GM21825 (cell line): ENCODE measurements around the gene ITIH2.
"Not testable (repeated sequence)": the region's sequence is repeated elsewhere in the genome, so short reads cannot be mapped to it uniquely, and the experiment has no call there.

Experiments
- ATAC-seq: cut with Tn5 transposase; IDR thresholded peaks from one replicate; pipeline ENCODE4 v1.9.1; 2021; ENCODE audit warnings: mild to moderate bottlenecking, moderate library complexity; ENCODE audit not compliant: unreplicated experiment

Gene ITIH2

GRCh38 chr10:7703140-7703539 is at the start of gene ITIH2:
Gene ITIH2 (plus strand): TSS chr10:7703316. CDS start chr10:7703435, 119 bp downstream.
- no peak for ATAC-seq

- ATAC-seq, result not testable (repeated sequence)
Measured at GRCh38 chr10:7657079-7657478, 46.0 kb upstream of the ITIH2 start.

- ATAC-seq, result no peak
Measured at GRCh38 chr10:7657552-7657951, 45.6 kb upstream of the ITIH2 start.

GRCh38 chr10:7659560-7659959 is 43.6 kb upstream of the ITIH2 start:
- ATAC-seq, result no peak

DNA sequence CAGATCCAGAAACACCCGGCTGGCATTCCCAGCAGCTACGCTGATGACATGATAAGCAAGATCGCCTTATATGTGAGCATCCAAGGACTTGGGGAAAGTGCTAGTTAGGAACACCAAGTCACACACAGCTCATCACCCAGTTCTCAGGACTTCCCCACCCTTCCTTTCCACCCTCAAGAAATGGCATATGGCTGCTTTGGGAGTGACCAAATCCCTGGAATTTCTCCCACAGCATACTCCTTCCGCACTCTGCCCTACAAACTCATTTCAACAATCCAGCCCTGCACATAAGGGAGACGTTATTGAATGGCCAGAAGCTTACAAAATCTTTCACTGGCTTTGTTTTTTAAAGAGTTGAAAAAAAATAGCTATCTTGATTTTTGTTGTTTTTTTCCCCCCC is 40.6 kb upstream of the ITIH2 start:
- no peak for ATAC-seq

- ATAC-seq, result no peak
Measured at GRCh38 chr10:7664707-7665106, 38.4 kb upstream of the ITIH2 start.

DNA sequence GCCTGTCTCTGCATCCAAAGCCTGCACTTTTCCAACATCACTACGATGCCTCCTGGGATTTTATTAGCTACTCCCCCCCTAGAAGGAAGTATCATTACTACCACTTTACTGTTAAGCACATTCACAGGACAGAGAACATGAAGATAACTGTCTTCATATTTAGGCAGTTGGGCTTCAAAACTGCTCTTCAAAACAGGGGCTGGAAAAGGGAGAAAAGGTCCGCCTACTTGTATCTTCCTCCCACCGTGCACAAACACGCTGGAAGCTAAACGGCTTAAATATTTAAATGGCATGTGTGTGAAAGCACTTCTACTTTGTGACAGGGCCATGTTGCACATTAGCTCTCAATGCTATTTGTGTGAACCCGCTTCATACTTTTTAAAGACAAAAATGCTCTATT is 37.3 kb upstream of the ITIH2 start:
- ATAC-seq, result no peak

GRCh38 chr10:7666253-7667023 is 36.7 kb upstream of the ITIH2 start, which contains the start of gene ITIH5:
Gene ITIH5 (minus strand): TSS chr10:7666966. CDS start chr10:7666892, 74 bp downstream.
- ATAC-seq, result no peak

DNA sequence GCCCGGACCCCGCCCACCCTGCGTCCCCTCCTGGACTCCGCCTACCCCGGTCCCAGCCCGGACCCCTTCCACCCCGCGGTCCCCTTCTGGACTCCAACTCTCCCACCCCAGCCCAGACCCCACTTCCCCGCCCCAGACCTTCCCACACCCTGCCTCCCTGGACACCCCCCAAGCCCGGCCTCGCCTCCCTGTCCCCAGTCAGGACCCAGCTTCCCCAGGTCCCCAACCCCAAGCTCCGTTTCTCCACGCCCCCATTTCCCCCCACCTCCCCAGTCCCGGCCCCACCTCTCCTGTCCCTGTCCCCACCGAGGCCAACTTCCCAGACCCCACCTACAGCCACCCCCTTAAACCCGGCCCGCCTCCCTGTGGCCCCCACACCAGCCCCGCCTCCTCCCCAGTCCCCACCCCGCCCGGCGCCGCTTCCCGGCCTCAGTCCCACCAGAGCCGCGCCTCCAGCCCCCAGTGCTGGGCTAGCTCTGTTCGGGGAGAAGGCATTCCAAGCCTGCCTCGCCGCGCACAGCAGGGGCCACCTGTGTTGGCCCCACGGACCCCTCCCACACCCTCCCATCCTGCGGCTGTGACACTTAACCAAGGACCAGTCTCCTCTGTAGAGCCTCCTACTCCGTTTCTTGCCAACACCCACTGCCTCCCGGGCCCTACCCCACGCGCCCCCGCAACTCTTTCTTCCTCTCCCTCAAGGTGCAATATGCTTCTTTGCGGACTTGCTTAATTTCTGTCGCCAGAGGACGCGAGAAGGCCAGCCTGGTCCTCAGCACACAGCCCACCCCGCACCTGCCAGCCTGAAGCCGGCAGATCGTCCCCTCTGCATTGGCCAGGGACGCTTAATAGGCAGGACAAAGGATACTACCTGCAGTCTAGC is 35.6 kb upstream of the ITIH2 start:
- no peak for ATAC-seq

DNA sequence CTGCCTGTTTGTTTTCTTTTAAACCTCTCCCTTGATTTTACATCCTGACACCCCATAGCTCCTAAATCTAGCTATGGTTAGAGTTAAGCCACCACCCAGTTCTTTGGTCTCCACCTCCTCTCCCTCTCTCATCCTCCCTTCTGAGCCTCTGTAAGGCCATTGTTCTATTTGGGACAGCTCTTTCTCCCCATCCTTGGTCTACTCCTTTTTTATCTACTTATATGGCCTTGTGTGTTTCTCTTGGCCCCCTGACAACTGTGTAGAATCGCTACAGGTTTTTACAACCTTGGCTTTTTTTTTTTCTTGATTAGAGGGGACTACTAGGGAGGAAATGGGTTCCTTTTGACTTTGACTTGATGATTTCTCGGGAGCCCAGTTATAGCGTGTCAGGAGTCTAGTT is 33.0 kb upstream of the ITIH2 start:
- no peak for ATAC-seq

DNA sequence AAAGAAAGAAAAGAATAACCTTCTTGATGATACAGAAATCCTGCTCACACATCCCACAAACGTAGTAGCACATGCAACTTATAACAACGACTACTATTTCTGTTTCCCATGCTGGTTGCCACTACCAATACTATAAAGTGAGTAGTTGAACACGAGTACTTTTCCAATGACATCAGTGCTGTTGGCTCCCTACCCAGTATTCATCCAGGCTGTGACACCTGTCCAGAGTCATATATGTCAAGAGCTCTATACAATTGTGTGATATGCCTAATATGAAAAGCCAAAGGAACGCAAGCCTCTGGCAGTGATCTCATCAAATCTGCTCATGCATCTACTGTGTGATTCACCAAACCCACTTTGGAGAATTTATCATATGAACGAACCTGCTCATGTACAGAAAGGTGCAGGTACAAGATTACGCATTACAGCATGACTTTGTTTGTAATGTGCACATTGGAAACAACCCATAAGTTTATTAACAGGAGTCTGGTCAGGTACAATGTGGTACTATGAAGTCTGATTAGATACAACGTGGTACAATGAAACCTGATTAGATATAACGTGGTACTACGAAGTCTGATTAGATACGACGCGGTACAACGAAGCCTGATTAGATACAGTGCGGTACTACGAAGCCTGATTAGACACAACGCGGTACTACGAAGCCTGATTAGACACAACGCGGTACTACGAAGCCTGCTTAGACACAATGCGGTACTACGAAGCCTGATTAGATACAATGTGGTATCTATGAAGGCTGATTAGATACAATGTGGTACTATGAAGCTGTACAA is 30.6 kb upstream of the ITIH2 start:
- ATAC-seq, result no peak

DNA sequence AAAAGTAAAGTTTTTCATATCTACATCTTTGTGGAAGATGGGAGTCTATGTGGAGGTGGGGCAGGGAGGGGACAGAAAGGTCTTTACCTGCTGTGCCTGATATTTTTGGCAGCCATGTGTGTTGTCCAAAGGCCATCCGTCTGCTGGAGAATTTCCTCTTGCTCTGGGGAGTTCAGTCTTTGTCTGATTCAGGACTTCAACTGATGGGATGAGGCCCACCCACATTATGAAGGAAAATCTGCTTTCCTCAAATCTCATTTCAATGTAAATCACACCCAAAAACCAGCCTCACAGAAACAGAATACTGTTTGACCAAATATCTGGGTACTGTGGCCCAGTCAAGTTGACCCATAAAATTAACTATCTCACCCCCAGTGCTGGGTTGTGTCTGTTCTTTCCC is 23.9 kb upstream of the ITIH2 start:
- no peak for ATAC-seq

DNA sequence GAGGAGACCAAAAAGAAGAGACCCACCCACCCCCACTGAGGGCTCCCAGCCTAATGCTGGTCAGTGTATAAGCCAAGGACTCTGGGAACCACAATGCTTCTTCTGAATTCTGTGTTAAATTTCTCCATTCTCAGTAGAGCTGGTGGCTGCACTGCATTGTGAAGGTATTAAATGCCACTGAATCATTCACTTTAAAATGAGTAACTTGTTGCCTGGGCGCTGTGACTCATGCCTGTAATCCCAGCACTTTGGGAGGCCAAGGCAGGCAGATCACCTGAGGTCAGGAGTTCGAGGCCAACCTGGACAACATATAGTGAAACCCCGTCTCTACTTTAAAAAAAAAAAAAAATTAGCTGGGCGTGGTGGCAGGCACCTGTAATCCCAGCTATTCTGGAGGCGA is 23.0 kb upstream of the ITIH2 start:
- not testable (repeated sequence) for ATAC-seq

- ATAC-seq, result no peak
Measured at GRCh38 chr10:7686351-7687171, 16.6 kb upstream of the ITIH2 start.

- ATAC-seq, result peak; percentile 94
Measured at GRCh38 chr10:7687228-7687907, 15.7 kb upstream of the ITIH2 start.

GRCh38 chr10:7689591-7689990 is 13.5 kb upstream of the ITIH2 start:
- no peak for ATAC-seq

DNA sequence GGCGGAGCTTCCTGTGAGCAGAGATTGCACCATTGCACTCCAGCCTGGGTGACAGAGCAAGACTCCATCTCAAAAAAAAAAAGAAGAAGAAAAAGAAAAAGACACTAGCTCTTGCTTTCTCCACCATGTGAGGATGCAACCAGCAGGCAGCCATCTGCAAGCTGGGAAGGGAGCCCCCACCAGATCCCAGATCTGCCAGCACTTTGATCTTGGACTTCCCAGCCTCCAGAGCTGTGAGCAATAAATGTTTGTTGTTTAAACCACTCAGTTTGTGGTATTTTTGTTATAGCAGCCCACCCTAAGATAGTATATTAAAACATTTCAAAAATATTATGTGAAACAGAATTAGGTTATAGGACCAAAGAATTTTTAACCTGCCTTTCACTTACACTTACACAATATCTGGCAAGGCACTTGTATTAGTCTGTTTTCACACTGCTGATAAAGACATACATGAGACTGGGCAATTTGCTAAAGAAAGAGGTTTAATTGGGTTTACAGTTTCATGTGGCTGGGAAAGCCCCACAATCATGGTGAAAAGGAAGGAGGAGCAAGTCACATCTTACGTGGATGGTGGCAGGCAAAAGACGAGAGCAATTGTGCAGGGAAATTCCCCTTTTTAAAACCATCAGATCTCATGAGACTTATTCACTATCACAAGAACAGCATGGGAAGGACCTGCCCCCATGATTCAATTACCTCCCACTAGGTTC is 12.1 kb upstream of the ITIH2 start:
- not testable (repeated sequence) for ATAC-seq

- ATAC-seq, result not testable (repeated sequence)
Measured at GRCh38 chr10:7692368-7692767, 10.7 kb upstream of the ITIH2 start.

GRCh38 chr10:7693194-7693593 is 9.9 kb upstream of the ITIH2 start:
- ATAC-seq, result not testable (repeated sequence)
